ENCODE results near the gene CARMIL1. TPM values are rescaled to one million over a fixed set of nuclear protein-coding genes. Genes with fewer than 3 reads are reported as not detected.

The CARMIL1 gene
- total and polyA plus RNA-seq, 4 experiments from 2014 or later, result 0.08 to 3.5 (median 2.4) TPM

DNA sequence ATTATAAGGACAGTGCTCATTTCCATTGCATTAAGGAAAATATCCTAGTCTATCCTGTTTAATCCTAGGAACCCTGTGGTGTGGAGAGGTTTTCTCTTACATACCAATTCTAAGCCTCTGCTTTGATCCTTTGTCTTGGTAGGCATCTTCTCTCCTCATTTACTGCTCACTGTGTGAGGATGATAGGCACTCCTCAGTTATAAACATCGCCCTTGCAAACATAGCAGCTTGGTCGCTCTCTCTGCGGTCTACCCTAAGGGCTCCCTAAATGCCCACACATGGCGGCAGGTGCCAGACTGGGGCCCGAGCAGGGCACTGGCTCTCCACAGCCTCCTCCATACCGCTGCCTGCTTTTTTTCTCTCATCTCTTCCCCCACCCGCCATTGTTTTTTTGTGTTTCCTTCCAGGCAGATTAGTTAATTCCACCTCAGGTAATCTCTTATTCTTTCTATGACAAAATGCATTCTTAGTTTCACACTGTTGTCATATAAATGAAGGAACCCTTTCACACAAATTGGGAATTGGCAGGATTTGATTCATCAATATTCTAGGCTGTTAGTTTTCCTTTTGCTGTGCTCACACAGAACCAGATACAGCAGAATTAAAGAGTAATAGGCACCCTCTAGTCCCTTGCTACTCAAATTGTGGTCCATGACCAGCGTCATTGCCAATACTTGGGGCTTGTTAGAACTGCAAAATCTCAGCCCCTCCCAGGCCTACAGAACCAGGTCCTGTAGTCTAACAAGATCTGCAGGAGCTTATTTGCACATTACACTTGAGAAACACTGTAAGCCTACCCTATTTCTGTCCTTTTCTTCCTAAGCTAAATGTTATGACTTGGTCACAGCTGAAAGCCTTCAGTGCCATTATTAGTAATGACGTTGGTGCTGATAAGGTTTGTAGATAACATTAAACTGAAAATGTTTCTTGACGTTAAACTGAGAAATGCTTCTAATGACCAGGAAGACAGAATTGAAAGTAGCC is 36.3 kb downstream of the CARMIL1 start:
- Mint-ChIP-seq H3K4me3 (no peak overlapping the region), H3K4me1 (peaks cover 0 to 44% (median 5%) of the 10 kb centered on the region in 4 donors), H3K36me3 (no peaks in the 10 kb centered on the region), H3K9me3 (no peaks in the 10 kb centered on the region), H3K27ac (peak overlapping the region in 1 of 7 donors; percentile 5), H3K27me3 (no peaks in the 10 kb centered on the region)
- Histone ChIP-seq H3K4me3 (ENCODE audit: low read length in 2 of 2) (no peak overlapping the region), H3K36me3 (ENCODE audit: insufficient read depth, low read length) (no peaks in the 10 kb centered on the region), H3K27me3 (ENCODE audit: insufficient read depth, low read length) (no peaks in the 10 kb centered on the region), H3K27ac (ENCODE audit: low read depth, low read length) (no peak overlapping the region), H3K9me3 (ENCODE audit: control insufficient read depth in 1 of 2, low read length in 2 of 2) (no peaks in the 10 kb centered on the region), H3K4me1 (ENCODE audit: insufficient read depth, low read length) (no peaks in the 10 kb centered on the region)
- DNase-seq, result no peak
- ChIA-PET POLR2A (ENCODE audit: partially characterized antibody) (no interaction called here), CTCF (ENCODE audit: partially characterized antibody) (interaction anchor here (1.4 kb wide), 1 partner anchor 9 kb away, joined by 4 read pairs; no protein-coding TSS in a partner anchor)
- intact Hi-C loops (cut with micrococcal nuclease), result no loop called here

- intact Hi-C loops (cut with micrococcal nuclease), result no loop called here
- Histone ChIP-seq H3K9me3 (ENCODE audit: control insufficient read depth in 1 of 2, low read length in 2 of 2) (no peaks in the 10 kb centered on the region), H3K27ac (ENCODE audit: low read depth, low read length) (no peak overlapping the region), H3K4me3 (ENCODE audit: low read length in 2 of 2) (no peak overlapping the region), H3K4me1 (ENCODE audit: insufficient read depth, low read length) (no peaks in the 10 kb centered on the region), H3K27me3 (ENCODE audit: insufficient read depth, low read length) (no peaks in the 10 kb centered on the region), H3K36me3 (ENCODE audit: insufficient read depth, low read length) (no peaks in the 10 kb centered on the region)
- H3K27me3 Mint-ChIP-seq, result no peaks in the 10 kb centered on the region
- H3K9me3 Mint-ChIP-seq, result no peaks in the 10 kb centered on the region
- no peak for DNase-seq
- CTCF ChIA-PET (ENCODE audit: partially characterized antibody), result interaction anchor here (1.4 kb wide), 1 partner anchor 8 kb away, joined by 4 read pairs; no protein-coding TSS in a partner anchor
- H3K4me1 Mint-ChIP-seq, result peaks cover 0 to 38% (median 4%) of the 10 kb centered on the region in 4 donors
- POLR2A ChIA-PET (ENCODE audit: partially characterized antibody), result no interaction called here
- H3K27ac Mint-ChIP-seq, result no peak overlapping the region
- no peak overlapping the region for H3K4me3 Mint-ChIP-seq
- H3K36me3 Mint-ChIP-seq, result no peaks in the 10 kb centered on the region
Observed at GRCh38 chr6:25316626-25317025, 37.5 kb downstream of the CARMIL1 start.

DNA sequence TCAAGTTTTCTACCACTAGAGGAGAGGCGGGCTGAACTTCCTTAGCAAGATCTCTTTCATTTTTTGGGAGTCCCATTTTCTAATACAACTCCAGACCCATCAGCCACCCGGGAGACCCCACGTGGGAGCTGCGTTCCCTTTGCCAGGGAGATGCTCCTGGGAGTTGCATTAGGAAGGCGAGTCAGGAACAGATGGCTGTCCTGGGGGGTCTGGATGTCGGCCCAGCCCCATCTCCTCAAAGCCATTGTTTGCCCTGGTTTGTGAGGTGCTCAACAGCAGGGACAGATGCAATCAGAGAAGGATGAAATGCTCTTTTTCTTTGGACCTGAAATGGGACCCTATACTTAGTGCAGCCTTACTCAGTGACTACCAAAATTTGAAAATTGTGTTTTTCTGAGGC is 39.4 kb downstream of the CARMIL1 start:
- H3K27ac Mint-ChIP-seq, result peak overlapping the region in 1 of 7 donors; percentile 47
- Histone ChIP-seq H3K27ac (ENCODE audit: low read depth, low read length) (no peak overlapping the region), H3K4me3 (ENCODE audit: low read length in 2 of 2) (no peak overlapping the region), H3K4me1 (ENCODE audit: insufficient read depth, low read length) (no peaks in the 10 kb centered on the region), H3K9me3 (ENCODE audit: control insufficient read depth in 1 of 2, low read length in 2 of 2) (no peaks in the 10 kb centered on the region), H3K36me3 (ENCODE audit: insufficient read depth, low read length) (no peaks in the 10 kb centered on the region), H3K27me3 (ENCODE audit: insufficient read depth, low read length) (no peaks in the 10 kb centered on the region)
- DNase-seq, result no peak
- intact Hi-C loops (cut with micrococcal nuclease), result no loop called here
- peaks cover 0 to 20% (median under 1%) of the 10 kb centered on the region in 4 donors for H3K4me1 Mint-ChIP-seq
- no peaks in the 10 kb centered on the region for H3K36me3 Mint-ChIP-seq
- no peaks in the 10 kb centered on the region for H3K27me3 Mint-ChIP-seq
- POLR2A ChIA-PET (ENCODE audit: partially characterized antibody), result no interaction called here
- H3K4me3 Mint-ChIP-seq, result no peak overlapping the region
- no peaks in the 10 kb centered on the region for H3K9me3 Mint-ChIP-seq
- CTCF ChIA-PET (ENCODE audit: partially characterized antibody), result no interaction called here

DNA sequence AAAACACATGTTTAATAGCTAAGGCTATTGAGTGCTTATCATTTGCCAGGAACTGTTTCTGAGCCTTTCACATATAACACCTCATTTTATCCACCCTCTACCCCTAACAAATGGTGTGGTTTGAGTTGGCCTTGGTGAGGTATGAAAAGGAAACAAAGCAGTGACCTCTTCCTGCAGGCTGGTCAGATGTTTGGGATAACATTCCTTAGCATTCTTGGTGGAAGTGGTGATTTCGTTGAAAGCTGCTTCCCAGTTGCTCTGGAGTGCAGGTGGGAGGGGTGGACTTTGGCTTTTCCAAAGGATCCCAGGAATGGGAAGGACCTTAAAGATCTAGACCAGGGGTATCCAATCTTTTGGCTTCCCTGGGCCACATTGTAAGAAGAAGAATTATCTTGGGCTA is 41.3 kb downstream of the CARMIL1 start:
- ChIA-PET CTCF (ENCODE audit: partially characterized antibody) (no interaction called here), POLR2A (ENCODE audit: partially characterized antibody) (no interaction called here)
- H3K9me3 Mint-ChIP-seq, result no peaks in the 10 kb centered on the region

GRCh38 chr6:25322692-25323091 is 43.5 kb downstream of the CARMIL1 start:
- POLR2A ChIA-PET (ENCODE audit: partially characterized antibody), result no interaction called here

More for the DNA sequence above, 41.3 kb downstream of the CARMIL1 start:
- intact Hi-C loops (cut with micrococcal nuclease), result no loop called here
- H3K27ac ChIP-seq (ENCODE audit: low read depth, low read length), result no peak overlapping the region
- no peaks in the 10 kb centered on the region for H3K36me3 ChIP-seq (ENCODE audit: insufficient read depth, low read length)
- H3K4me3 ChIP-seq (ENCODE audit: low read length in 2 of 2), result no peak overlapping the region
- H3K4me1 Mint-ChIP-seq, result peaks cover 0 to 21% (median under 1%) of the 10 kb centered on the region in 4 donors
- no peak overlapping the region for H3K4me3 Mint-ChIP-seq
- H3K9me3 ChIP-seq (ENCODE audit: control insufficient read depth in 1 of 2, low read length in 2 of 2), result no peaks in the 10 kb centered on the region
- H3K27me3 Mint-ChIP-seq, result peaks cover 0 to 3% of the 10 kb centered on the region in 2 donors
- H3K27me3 ChIP-seq (ENCODE audit: insufficient read depth, low read length), result no peaks in the 10 kb centered on the region
- no peak for DNase-seq
- no peaks in the 10 kb centered on the region for H3K36me3 Mint-ChIP-seq
- peak overlapping the region in 1 of 7 donors; percentile 5 for H3K27ac Mint-ChIP-seq
- no peaks in the 10 kb centered on the region for H3K4me1 ChIP-seq (ENCODE audit: insufficient read depth, low read length)

DNA sequence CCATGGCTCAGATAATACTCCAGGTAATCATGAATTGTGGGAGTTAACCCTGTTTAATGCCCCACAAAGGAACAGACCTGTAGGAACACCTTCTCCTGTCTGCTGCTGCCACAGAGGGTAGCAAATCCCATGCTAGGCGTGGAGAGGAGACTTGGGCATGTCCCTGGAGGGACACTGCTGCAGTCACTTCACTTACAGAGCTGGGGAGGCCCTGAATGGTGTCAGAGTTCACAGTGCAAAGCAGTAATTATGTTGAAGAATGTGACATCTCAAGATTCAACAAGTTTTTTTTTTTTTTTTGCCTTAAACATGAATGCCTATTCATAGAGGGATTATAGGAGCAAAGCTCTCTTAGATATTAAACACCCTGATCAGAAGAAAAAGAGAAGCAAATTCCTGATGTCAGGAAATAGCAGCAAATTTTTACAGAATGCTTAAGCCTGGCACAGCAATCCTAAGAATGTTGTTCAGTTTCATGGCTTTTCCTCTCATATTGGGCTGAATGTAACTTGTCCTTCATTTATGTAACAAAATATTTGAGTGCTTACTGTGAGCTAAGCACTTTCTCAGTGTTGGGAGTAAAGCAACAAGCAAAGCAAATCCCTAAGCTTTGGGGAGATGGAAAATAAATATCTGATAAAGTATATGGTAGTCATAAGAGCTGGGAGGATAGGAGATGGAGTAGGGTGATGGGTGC is 45.0 kb downstream of the CARMIL1 start:
- ChIA-PET CTCF (ENCODE audit: partially characterized antibody) (interaction anchor here (0.9 to 1.9 kb wide), 5 partner anchors 8 to 166 kb away, joined by 3 to 4 read pairs (median 4); no protein-coding TSS in a partner anchor), POLR2A (ENCODE audit: partially characterized antibody) (no interaction called here)
- no peaks in the 10 kb centered on the region for H3K4me1 ChIP-seq (ENCODE audit: insufficient read depth, low read length)
- H3K4me3 Mint-ChIP-seq, result no peak overlapping the region
- no peak overlapping the region for H3K27ac Mint-ChIP-seq
- H3K27me3 Mint-ChIP-seq, result peaks cover 0 to 3% of the 10 kb centered on the region in 2 donors
- no peaks in the 10 kb centered on the region for H3K36me3 ChIP-seq (ENCODE audit: insufficient read depth, low read length)
- H3K36me3 Mint-ChIP-seq, result no peaks in the 10 kb centered on the region
- intact Hi-C loops (cut with micrococcal nuclease), result no loop called here
- H3K27ac ChIP-seq (ENCODE audit: low read depth, low read length), result no peak overlapping the region
- H3K9me3 Mint-ChIP-seq, result no peaks in the 10 kb centered on the region
- no peaks in the 10 kb centered on the region for H3K9me3 ChIP-seq (ENCODE audit: control insufficient read depth in 1 of 2, low read length in 2 of 2)
- no peaks in the 10 kb centered on the region for H3K27me3 ChIP-seq (ENCODE audit: insufficient read depth, low read length)
- no peak overlapping the region for H3K4me3 ChIP-seq (ENCODE audit: low read length in 2 of 2)
- peaks cover 0 to 13% (median under 1%) of the 10 kb centered on the region in 4 donors for H3K4me1 Mint-ChIP-seq
- no peak for DNase-seq

More at GRCh38 chr6:25322692-25323091, 43.5 kb downstream of the CARMIL1 start:
- no peak for DNase-seq
- intact Hi-C loops (cut with micrococcal nuclease), result no loop called here
- no peaks in the 10 kb centered on the region for H3K36me3 Mint-ChIP-seq
- CTCF ChIA-PET (ENCODE audit: partially characterized antibody), result no interaction called here
- Histone ChIP-seq H3K9me3 (ENCODE audit: control insufficient read depth in 1 of 2, low read length in 2 of 2) (no peaks in the 10 kb centered on the region), H3K27me3 (ENCODE audit: insufficient read depth, low read length) (no peaks in the 10 kb centered on the region), H3K4me3 (ENCODE audit: low read length in 2 of 2) (no peak overlapping the region), H3K4me1 (ENCODE audit: insufficient read depth, low read length) (no peaks in the 10 kb centered on the region), H3K27ac (ENCODE audit: low read depth, low read length) (no peak overlapping the region), H3K36me3 (ENCODE audit: insufficient read depth, low read length) (no peaks in the 10 kb centered on the region)
- H3K4me3 Mint-ChIP-seq, result no peak overlapping the region
- H3K27ac Mint-ChIP-seq, result no peak overlapping the region
- H3K27me3 Mint-ChIP-seq, result peaks cover 0 to 3% of the 10 kb centered on the region in 2 donors
- no peaks in the 10 kb centered on the region for H3K9me3 Mint-ChIP-seq
- peaks cover 0 to 17% (median under 1%) of the 10 kb centered on the region in 4 donors for H3K4me1 Mint-ChIP-seq

DNA sequence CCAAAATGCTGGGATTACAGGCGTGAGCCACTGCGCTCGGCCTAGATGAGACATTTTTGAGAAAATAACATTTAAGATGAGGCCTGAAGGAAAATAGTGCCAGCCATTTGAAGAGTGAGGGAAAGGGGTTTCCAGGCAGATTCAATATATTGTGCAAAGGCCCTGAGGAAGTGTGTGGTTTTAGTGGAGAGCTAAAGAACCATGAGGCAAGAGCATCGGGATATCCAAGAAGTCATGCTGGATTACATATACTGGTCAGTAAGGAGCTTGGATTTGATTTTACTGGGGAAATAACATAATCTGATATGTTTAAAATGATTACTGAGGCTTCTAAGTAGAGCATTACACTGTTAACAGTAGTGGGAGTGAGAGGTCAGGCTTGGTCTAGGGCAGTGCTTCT is 47.0 kb downstream of the CARMIL1 start:
- Mint-ChIP-seq H3K4me1 (peaks cover 6 to 24% (median 10%) of the 10 kb centered on the region in 4 donors), H3K27me3 (peaks cover 0 to 3% of the 10 kb centered on the region in 2 donors), H3K4me3 (no peak overlapping the region), H3K9me3 (no peaks in the 10 kb centered on the region), H3K27ac (no peak overlapping the region), H3K36me3 (no peaks in the 10 kb centered on the region)
- Histone ChIP-seq H3K27me3 (ENCODE audit: insufficient read depth, low read length) (no peaks in the 10 kb centered on the region), H3K4me1 (ENCODE audit: insufficient read depth, low read length) (peaks cover 4% of the 10 kb centered on the region), H3K4me3 (ENCODE audit: low read length in 2 of 2) (no peak overlapping the region), H3K36me3 (ENCODE audit: insufficient read depth, low read length) (no peaks in the 10 kb centered on the region), H3K27ac (ENCODE audit: low read depth, low read length) (no peak overlapping the region), H3K9me3 (ENCODE audit: control insufficient read depth in 1 of 2, low read length in 2 of 2) (no peaks in the 10 kb centered on the region)
- no peak for DNase-seq
- ChIA-PET CTCF (ENCODE audit: partially characterized antibody) (interaction anchor here (1.8 kb wide), 1 partner anchor 61 kb away, joined by 4 read pairs; no protein-coding TSS in a partner anchor), POLR2A (ENCODE audit: partially characterized antibody) (no interaction called here)
- intact Hi-C loops (cut with micrococcal nuclease), result no loop called here
